HEK293 (cell line): ENCODE data around the gene MELK.
"Not testable (repeated sequence)": the region's sequence is repeated elsewhere in the genome, so short reads cannot be mapped to it uniquely, and the experiment has no call there.

Experiments
- CTCF ChIA-PET: fragments of 350-600 bp; formaldehyde crosslinking; extraction: SDS; loops from one replicate; lab custom pipeline; 2021; ENCODE audit warnings: antibody characterized with exemption; lab: Yijun Ruan, JAX
- POLR2A ChIA-PET: fragments of 300-600 bp; formaldehyde crosslinking; extraction: SDS; loops from one replicate; lab custom pipeline; 2020; ENCODE audit warnings: antibody characterized with exemption, inconsistent platforms; lab: Yijun Ruan, JAX
- H3K27ac ChIP-seq: fragments of 200-500 bp; sonication (Bioruptor generic); 2 replicates; pipeline ENCODE4 v1.5.1; 2014; ENCODE audit warnings: low read depth, low read length, control low read depth, inconsistent platforms; ENCODE audit errors: extremely low read depth
- H3K36me3 ChIP-seq, 2 experiments: fragments of 200-500 bp in 1 of 2; sonication (Bioruptor generic) in 1 of 2; 1 replicate in 1 of 2; 2 replicates in 1 of 2; pipeline ENCODE4 v1.5.1; 2014 to 2017; ENCODE audit warnings: inconsistent platforms in 2 of 2, low read length in 2 of 2; ENCODE audit not compliant: control insufficient read depth in 2 of 2, insufficient read depth in 1 of 2
- H3K4me1 ChIP-seq: fragments of 200-500 bp; sonication (Bioruptor generic); 2 replicates; pipeline ENCODE4 v1.5.1; 2014; ENCODE audit warnings: mild to moderate bottlenecking, low read length, inconsistent platforms; ENCODE audit not compliant: control insufficient read depth, insufficient read depth
- H3K4me3 ChIP-seq: 2 replicates; pipeline ENCODE4 v1.5.1; 2011; ENCODE audit warnings: low read depth, mild to moderate bottlenecking, control low read depth, low read length, moderate library complexity
- H3K9me3 ChIP-seq: fragments of 200-500 bp; sonication (Bioruptor generic); 2 replicates; pipeline ENCODE4 v1.5.1; 2014; ENCODE audit warnings: low read depth, low read length, inconsistent platforms; ENCODE audit not compliant: control insufficient read depth, insufficient read depth
- KLF1 ChIP-seq: fragments of 450-650 bp; formaldehyde crosslinking; IDR thresholded peaks from 2 replicates; pipeline ENCODE4 v1.5.1; 2016; ENCODE audit warnings: missing biosample characterization, missing genetic modification characterization
- ZBTB7A ChIP-seq: fragments of 450-650 bp; formaldehyde crosslinking; IDR thresholded peaks from 2 replicates; pipeline ENCODE4 v1.5.1; 2016; ENCODE audit warnings: low read depth, missing biosample characterization, missing genetic modification characterization
- ZFP41 ChIP-seq: fragments of 450-650 bp; formaldehyde crosslinking; IDR thresholded peaks from 2 replicates; pipeline ENCODE4 v1.5.1; 2016; ENCODE audit warnings: missing biosample characterization, missing genetic modification characterization, borderline replicate concordance
- ZNF146 ChIP-seq: fragments of 450-650 bp; formaldehyde crosslinking; IDR thresholded peaks from 2 replicates; pipeline ENCODE4 v1.5.1; 2016; ENCODE audit warnings: missing biosample characterization, missing genetic modification characterization
- ZNF16 ChIP-seq: fragments of 450-650 bp; formaldehyde crosslinking; IDR thresholded peaks from 2 replicates; pipeline ENCODE4 v1.5.1; 2016; ENCODE audit warnings: low read depth, missing biosample characterization, missing genetic modification characterization
- ZNF174 ChIP-seq: fragments of 450-650 bp; formaldehyde crosslinking; IDR thresholded peaks from 2 replicates; pipeline ENCODE4 v1.5.0; 2017; ENCODE audit warnings: missing biosample characterization, mild to moderate bottlenecking, missing genetic modification characterization
- ZNF214 ChIP-seq: fragments of 450-650 bp; formaldehyde crosslinking; IDR thresholded peaks from 2 replicates; pipeline ENCODE4 v1.5.1; 2017; ENCODE audit warnings: missing biosample characterization, mild to moderate bottlenecking, missing genetic modification characterization, borderline replicate concordance
- ZNF274 ChIP-seq, 2 experiments: fragments of 200-500 bp in 1 of 2; fragments of 450-650 bp in 1 of 2; sonication (Bioruptor generic) in 1 of 2; formaldehyde crosslinking in 1 of 2; IDR thresholded peaks; 2 replicates each; pipeline versions ENCODE4 v1.5.1 to v1.6.1; 2014 to 2016; ENCODE audit warnings: borderline replicate concordance in 1 of 2, inconsistent platforms in 1 of 2, low read length in 1 of 2, missing biosample characterization in 1 of 2, missing genetic modification characterization in 1 of 2
- ZNF335 ChIP-seq: fragments of 450-650 bp; formaldehyde crosslinking; conservative IDR thresholded peaks from 2 replicates; pipeline ENCODE4 v1.5.1; 2016; ENCODE audit warnings: missing biosample characterization, missing genetic modification characterization
- ZNF341 ChIP-seq: fragments of 450-650 bp; formaldehyde crosslinking; IDR thresholded peaks from 2 replicates; pipeline ENCODE4; 2016; ENCODE audit warnings: low read depth, missing biosample characterization, missing genetic modification characterization
- ZNF501 ChIP-seq: fragments of 450-650 bp; formaldehyde crosslinking; IDR thresholded peaks from 2 replicates; pipeline ENCODE4 v1.5.1; 2016; ENCODE audit warnings: missing biosample characterization, missing genetic modification characterization
- ZNF561 ChIP-seq: fragments of 450-650 bp; IDR thresholded peaks from 2 replicates; pipeline ENCODE4 v1.5.1; 2018; ENCODE audit warnings: missing biosample characterization, missing genetic modification characterization, borderline replicate concordance
- ZNF600 ChIP-seq: fragments of 450-650 bp; formaldehyde crosslinking; IDR thresholded peaks from 2 replicates; pipeline ENCODE4 v1.5.1; 2016; ENCODE audit warnings: missing biosample characterization, missing genetic modification characterization
- ZNF610 ChIP-seq: fragments of 450-650 bp; formaldehyde crosslinking; IDR thresholded peaks from 2 replicates; pipeline ENCODE4 v1.5.1; 2016; ENCODE audit warnings: missing biosample characterization, missing genetic modification characterization, borderline replicate concordance
- ZNF701 ChIP-seq: fragments of 450-650 bp; formaldehyde crosslinking; IDR thresholded peaks from 2 replicates; pipeline ENCODE4 v1.5.1; 2016; ENCODE audit warnings: missing biosample characterization, missing genetic modification characterization
- ZSCAN5A ChIP-seq: fragments of 450-650 bp; formaldehyde crosslinking; IDR thresholded peaks from 2 replicates; pipeline ENCODE4 v1.5.1; 2016; ENCODE audit warnings: missing biosample characterization, missing genetic modification characterization
- TF ChIP-seq, protein P1 (sequence below): sonication (generic); formaldehyde crosslinking; IDR thresholded peaks from 2 replicates; pipeline ENCODE4 v1.8.1; 2022; ENCODE audit warnings: mild to moderate bottlenecking, moderate library complexity, missing genetic modification reagents

Gene MELK

DNA sequence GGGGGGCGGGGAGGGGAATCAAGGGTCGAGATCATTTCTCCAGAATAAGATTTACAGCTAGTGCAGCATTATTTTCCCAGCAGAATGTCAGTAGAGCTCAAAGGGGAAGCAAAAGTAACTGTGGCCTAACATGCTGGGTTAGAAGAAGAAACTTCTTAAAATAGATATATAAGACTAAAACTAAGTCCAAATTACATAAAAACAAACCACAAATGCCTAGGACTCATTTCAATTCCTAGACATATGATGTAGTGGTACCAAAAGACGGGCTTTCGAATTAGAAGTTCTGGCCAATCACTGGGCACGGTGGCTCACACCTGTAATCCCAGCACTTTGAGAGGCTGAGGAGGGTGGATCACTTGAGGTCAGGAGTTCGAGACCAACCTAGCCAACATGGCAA is 20.8 kb upstream of the MELK start:
- Histone ChIP-seq H3K27ac (no peak overlapping the region), H3K4me3 (no peak overlapping the region), H3K4me1 (no peaks in the 10 kb centered on the region), H3K9me3 (no peaks in the 10 kb centered on the region), H3K36me3 (no peaks in the 10 kb centered on the region)
- ChIA-PET CTCF (interaction anchor here (0.8 to 6.1 kb wide), 4 partner anchors 102 to 320 kb away, joined by 3 to 161 read pairs (median 4); no protein-coding TSS in a partner anchor), POLR2A (no interaction called here)
- TF ChIP-seq ZNF610 (tag by site-specific recombination) (no peak), ZNF335 (tag by site-specific recombination) (no peak), ZBTB7A (tag by site-specific recombination) (no peak), ZNF561 (tag by site-specific recombination) (no peak), ZNF501 (no peak), ZNF341 (no peak), ZNF16 (tag by site-specific recombination) (no peak), ZNF600 (no peak), ZNF701 (no peak)

DNA sequence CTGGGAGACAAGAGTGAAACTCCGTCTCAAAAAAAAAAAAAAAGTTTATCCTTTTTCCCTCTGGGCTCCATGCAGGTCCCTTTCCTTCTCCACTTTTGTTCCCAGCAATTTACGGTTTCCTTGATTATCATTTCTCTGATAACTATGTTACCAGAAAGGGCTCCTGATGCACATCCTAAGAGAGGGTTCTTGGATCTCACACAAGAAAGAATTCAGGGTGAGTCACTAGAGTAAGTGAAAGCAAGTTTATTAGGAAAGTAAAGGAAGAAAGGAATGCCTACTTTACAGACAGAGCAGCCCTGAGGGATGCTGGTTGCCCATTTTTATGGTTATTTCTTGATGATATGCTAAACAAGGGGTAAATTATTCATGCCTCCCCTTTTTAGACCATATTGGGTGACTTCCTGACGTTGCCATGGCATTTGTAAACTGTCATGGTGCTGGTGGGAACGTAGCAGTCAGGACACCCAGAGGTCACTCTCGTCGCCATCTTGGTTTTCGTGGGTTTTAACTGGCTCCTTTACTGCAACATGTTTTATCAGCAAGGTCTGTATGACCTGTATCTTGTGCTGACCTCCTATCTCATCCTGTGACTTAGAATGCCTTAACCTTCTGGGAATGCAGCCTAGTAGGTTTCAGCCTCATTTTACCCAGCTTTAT is 13.5 kb upstream of the MELK start:
- Histone ChIP-seq H3K4me3 (no peak overlapping the region), H3K4me1 (no peaks in the 10 kb centered on the region), H3K27ac (no peak overlapping the region), H3K36me3 (no peaks in the 10 kb centered on the region), H3K9me3 (no peaks in the 10 kb centered on the region)
- CTCF ChIA-PET, result interaction anchor here (0.6 to 3.6 kb wide), 5 partner anchors 11 to 239 kb away, joined by 3 to 21 read pairs (median 4); no protein-coding TSS in a partner anchor
- POLR2A ChIA-PET, result no interaction called here
- no peak for TF ChIP-seq ZSCAN5A (tag by site-specific recombination)
- no peak for TF ChIP-seq ZNF214 (tag by site-specific recombination)
- no peak for TF ChIP-seq ZNF610 (tag by site-specific recombination)
- TF ChIP-seq ZNF146, result no peak
- TF ChIP-seq ZNF174, result no peak
- TF ChIP-seq ZNF274 (IDR thresholded peaks at IDR 0.05; ENCODE audit: low read length), result no peak
- no peak for TF ChIP-seq ZNF274 (tag by site-specific recombination; IDR thresholded peaks at IDR 0.05; ENCODE audit: borderline replicate concordance)
- TF ChIP-seq, protein P1, sequence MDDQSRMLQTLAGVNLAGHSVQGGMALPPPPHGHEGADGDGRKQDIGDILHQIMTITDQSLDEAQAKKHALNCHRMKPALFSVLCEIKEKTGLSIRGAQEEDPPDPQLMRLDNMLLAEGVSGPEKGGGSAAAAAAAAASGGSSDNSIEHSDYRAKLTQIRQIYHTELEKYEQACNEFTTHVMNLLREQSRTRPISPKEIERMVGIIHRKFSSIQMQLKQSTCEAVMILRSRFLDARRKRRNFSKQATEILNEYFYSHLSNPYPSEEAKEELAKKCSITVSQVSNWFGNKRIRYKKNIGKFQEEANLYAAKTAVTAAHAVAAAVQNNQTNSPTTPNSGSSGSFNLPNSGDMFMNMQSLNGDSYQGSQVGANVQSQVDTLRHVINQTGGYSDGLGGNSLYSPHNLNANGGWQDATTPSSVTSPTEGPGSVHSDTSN (CRISPR knock-in tag), result no peak
- no peak for TF ChIP-seq ZFP41

DNA sequence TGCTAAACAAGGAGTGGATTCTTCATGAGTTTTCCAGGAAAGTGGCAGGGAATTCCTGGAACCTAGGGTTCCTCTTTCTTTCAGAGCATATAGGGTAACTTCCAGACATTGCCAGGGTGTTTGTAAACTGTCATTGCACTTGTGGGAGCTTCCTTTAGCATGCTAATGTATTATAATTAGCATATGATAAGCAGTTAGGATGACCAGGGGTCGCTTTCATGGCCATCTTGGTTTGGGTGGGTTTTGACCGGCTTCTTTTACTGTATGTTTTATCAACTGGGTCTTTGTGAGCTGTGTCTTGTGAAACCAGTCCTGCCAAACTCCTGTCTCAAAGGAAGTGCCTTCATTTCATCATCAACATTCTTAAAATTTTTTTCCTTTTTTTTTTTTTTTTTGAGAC is 11.9 kb upstream of the MELK start:
- Histone ChIP-seq H3K36me3 (no peaks in the 10 kb centered on the region), H3K4me1 (no peaks in the 10 kb centered on the region), H3K9me3 (no peaks in the 10 kb centered on the region), H3K27ac (no peak overlapping the region), H3K4me3 (no peak overlapping the region)
- TF ChIP-seq KLF1 (tag by site-specific recombination), result no peak
- ChIA-PET CTCF (interaction anchor here (0.6 to 3.6 kb wide), 4 partner anchors 111 to 1944 kb away, joined by 3 to 21 read pairs (median 6); no protein-coding TSS in a partner anchor), POLR2A (interaction anchor here (0.6 kb wide), 1 partner anchor 10 kb away, joined by 3 read pairs; no protein-coding TSS in a partner anchor)

DNA sequence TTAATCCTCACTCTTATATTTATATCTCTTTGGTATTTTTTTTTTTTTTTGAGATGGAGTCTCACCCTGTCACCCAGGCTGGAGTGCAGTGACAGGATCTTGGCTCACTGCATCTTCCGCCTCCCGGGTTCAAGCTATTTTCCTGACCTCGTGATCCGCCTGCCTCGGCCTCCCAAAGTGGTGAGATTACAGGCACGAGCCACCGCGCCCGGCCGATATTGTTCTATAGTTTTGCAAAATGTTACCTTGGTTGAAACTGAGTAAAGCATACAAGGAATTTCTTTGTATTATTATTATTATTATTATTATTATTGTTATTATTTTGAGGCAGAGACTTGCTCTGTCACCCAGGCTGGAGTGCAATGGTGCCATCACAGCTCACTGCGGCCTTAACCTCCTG is 9.9 kb upstream of the MELK start:
- CTCF ChIA-PET, result interaction anchor here (1.1 to 3.6 kb wide), 2 partner anchors 155 to 166 kb away, joined by 3 to 21 read pairs; no protein-coding TSS in a partner anchor
- H3K36me3 ChIP-seq, H3K9me3 ChIP-seq, H3K4me1 ChIP-seq, H3K27ac ChIP-seq, POLR2A ChIA-PET, H3K4me3 ChIP-seq: not testable (repeated sequence)
